SK-N-SH (cell line): ENCODE data around the gene TMUB1.

Experiments
- FOSL2 ChIP-seq: IDR thresholded peaks from 2 replicates; pipeline ENCODE4 v1.4.0; 2012; ENCODE audit warnings: low read depth, mild to moderate bottlenecking, moderate library complexity, borderline replicate concordance
- TEAD4 ChIP-seq: IDR thresholded peaks from 2 replicates; pipeline ENCODE4 v1.4.0; 2012; ENCODE audit warnings: mild to moderate bottlenecking, borderline replicate concordance; ENCODE audit not compliant: insufficient read depth
- TF ChIP-seq, protein P1 (sequence below): fragments of 200-600 bp; sonication (generic); IDR thresholded peaks from 2 replicates; pipeline ENCODE4 v1.6.1; 2017; ENCODE audit warnings: antibody characterized with exemption, mild to moderate bottlenecking, moderate library complexity

DNA sequence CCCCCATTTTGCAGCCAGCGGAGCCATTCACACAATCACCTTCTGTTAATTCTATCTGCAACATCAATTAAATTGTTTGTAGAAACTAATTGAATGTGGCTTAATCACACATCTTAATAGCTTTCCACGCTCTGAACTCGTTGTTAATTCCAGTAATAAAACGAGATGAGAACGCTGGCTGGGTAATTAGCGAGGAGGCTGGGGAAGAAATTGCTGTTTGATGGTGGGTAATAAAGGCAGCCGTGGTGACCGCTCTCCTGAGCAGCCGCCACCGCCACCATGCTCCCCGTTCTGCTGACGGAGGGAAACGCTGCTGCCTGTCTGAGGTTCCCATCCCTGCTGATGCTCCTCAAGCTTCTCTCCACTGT is 47.9 kb upstream of the TMUB1 start:
- TF ChIP-seq, protein P1, sequence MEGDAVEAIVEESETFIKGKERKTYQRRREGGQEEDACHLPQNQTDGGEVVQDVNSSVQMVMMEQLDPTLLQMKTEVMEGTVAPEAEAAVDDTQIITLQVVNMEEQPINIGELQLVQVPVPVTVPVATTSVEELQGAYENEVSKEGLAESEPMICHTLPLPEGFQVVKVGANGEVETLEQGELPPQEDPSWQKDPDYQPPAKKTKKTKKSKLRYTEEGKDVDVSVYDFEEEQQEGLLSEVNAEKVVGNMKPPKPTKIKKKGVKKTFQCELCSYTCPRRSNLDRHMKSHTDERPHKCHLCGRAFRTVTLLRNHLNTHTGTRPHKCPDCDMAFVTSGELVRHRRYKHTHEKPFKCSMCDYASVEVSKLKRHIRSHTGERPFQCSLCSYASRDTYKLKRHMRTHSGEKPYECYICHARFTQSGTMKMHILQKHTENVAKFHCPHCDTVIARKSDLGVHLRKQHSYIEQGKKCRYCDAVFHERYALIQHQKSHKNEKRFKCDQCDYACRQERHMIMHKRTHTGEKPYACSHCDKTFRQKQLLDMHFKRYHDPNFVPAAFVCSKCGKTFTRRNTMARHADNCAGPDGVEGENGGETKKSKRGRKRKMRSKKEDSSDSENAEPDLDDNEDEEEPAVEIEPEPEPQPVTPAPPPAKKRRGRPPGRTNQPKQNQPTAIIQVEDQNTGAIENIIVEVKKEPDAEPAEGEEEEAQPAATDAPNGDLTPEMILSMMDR: no peak
- TF ChIP-seq FOSL2 (no peak), TEAD4 (no peak)
